ENCODE measurements around the gene REPS1. TPM values are rescaled to one million over a fixed set of nuclear protein-coding genes. Genes with fewer than 3 reads are reported as not detected.
A peak's percentile ranks its signal among the peaks of the same experiment; 100 is the strongest.

REPS1 gene
- total RNA-seq, 5 donors from 2014 or later (not counting 1 experiment from before 2014, with no cell fraction given): 43.6 to 71.3 (median 46.5) TPM

GRCh38 chr6:138970856-138971425, 17.1 kb downstream of the REPS1 start:
- Mint-ChIP-seq H3K36me3 (peaks cover 6% of the 10 kb centered on the region), H3K27ac (no peak overlapping the region), H3K27me3 (no peaks in the 10 kb centered on the region), H3K4me3 (peak overlapping the region in 1 of 3 donors; percentile 0), H3K4me1 (peaks cover 76 to 90% (median 88%) of the 10 kb centered on the region in 3 donors), H3K9me3 (no peaks in the 10 kb centered on the region)
- DNase-seq (peak in 1 of 35 experiments; percentile 27), ATAC-seq (replicated peaks in 1 of 4) (peak in 2 of 4 experiments; percentile 34 to 63)
- Histone ChIP-seq H3K27me3 (replicated peaks in 1 of 2; ENCODE audit: control insufficient read depth in 2 of 2, extremely low read depth in 1 of 2, insufficient read depth in 2 of 2, low read length in 1 of 2) (no peaks in the 10 kb centered on the region), H3K4me3 (ENCODE audit: control insufficient read depth in 1 of 2, extremely low read depth in 1 of 2, low read length in 1 of 2) (no peak overlapping the region), H3K27ac (ENCODE audit: low read length) (no peak overlapping the region), H3K4me1 (ENCODE audit: control insufficient read depth in 1 of 2, extremely low read depth in 1 of 2, insufficient read depth in 2 of 2, low read length in 2 of 2) (peaks cover 8 to 14% of the 10 kb centered on the region in 2 experiments), H3K36me3 (ENCODE audit: control insufficient read depth in 2 of 2, extremely low read depth in 1 of 2, insufficient read depth in 1 of 2, low read length in 1 of 2) (no peaks in the 10 kb centered on the region), H3K9me3 (no peaks in the 10 kb centered on the region)
- ChIA-PET POLR2A (no interaction called here), CTCF (interaction anchor here in 1 of 2 donors (1.2 kb wide), 1 partner anchor 11 kb away, joined by 3 read pairs; no protein-coding TSS in a partner anchor)
- no CpG with 5 or more reads among the region's 1 CpG for WGBS (ENCODE audit: insufficient coverage)

- ChIA-PET POLR2A (interaction anchor here (0.6 to 0.7 kb wide), 2 partner anchors 12 to 14 kb away, joined by 4 to 8 read pairs; no protein-coding TSS in a partner anchor), CTCF (interaction anchor here in 1 of 2 donors (1.0 to 1.4 kb wide), 4 partner anchors 12 to 39 kb away, joined by 3 to 5 read pairs (median 4); no protein-coding TSS in a partner anchor)
Observed at GRCh38 chr6:138970159-138970558, 17.9 kb downstream of the REPS1 start.

GRCh38 chr6:138966870-138967269, 21.2 kb downstream of the REPS1 start:
- CTCF ChIA-PET: interaction anchor here in 1 of 2 donors (1.5 kb wide), 1 partner anchor 9 kb away, joined by 3 read pairs; no protein-coding TSS in a partner anchor
- no peak for ATAC-seq (replicated peaks in 1 of 4)

More at GRCh38 chr6:138970159-138970558, 17.9 kb downstream of the REPS1 start:
- Histone ChIP-seq H3K36me3 (ENCODE audit: control insufficient read depth in 2 of 2, extremely low read depth in 1 of 2, insufficient read depth in 1 of 2, low read length in 1 of 2) (no peaks in the 10 kb centered on the region), H3K4me1 (ENCODE audit: control insufficient read depth in 1 of 2, extremely low read depth in 1 of 2, insufficient read depth in 2 of 2, low read length in 2 of 2) (peaks cover 8 to 11% of the 10 kb centered on the region in 2 experiments), H3K27me3 (replicated peaks in 1 of 2; ENCODE audit: control insufficient read depth in 2 of 2, extremely low read depth in 1 of 2, insufficient read depth in 2 of 2, low read length in 1 of 2) (no peaks in the 10 kb centered on the region), H3K27ac (ENCODE audit: low read length) (no peak overlapping the region), H3K9me3 (no peaks in the 10 kb centered on the region), H3K4me3 (ENCODE audit: control insufficient read depth in 1 of 2, extremely low read depth in 1 of 2, low read length in 1 of 2) (no peak overlapping the region)
- Mint-ChIP-seq H3K9me3 (no peaks in the 10 kb centered on the region), H3K27ac (no peak overlapping the region), H3K4me3 (no peak overlapping the region), H3K27me3 (no peaks in the 10 kb centered on the region), H3K36me3 (peaks cover 6% of the 10 kb centered on the region), H3K4me1 (peaks cover 72 to 89% (median 87%) of the 10 kb centered on the region in 3 donors)
- DNase-seq: no peak
- no peak for ATAC-seq (replicated peaks in 1 of 4)
- WGBS (ENCODE audit: insufficient coverage): no CpG with 5 or more reads among the region's 3 CpGs

GRCh38 chr6:138965971-138966370, 22.1 kb downstream of the REPS1 start:
- H3K9me3 Mint-ChIP-seq: no peaks in the 10 kb centered on the region
- CTCF ChIA-PET: interaction anchor here in 1 of 2 donors (1.5 kb wide), 1 partner anchor 10 kb away, joined by 3 read pairs; no protein-coding TSS in a partner anchor
- H3K36me3 Mint-ChIP-seq: peaks cover 6% of the 10 kb centered on the region
- H3K27ac Mint-ChIP-seq: no peak overlapping the region
- WGBS (ENCODE audit: insufficient coverage): no CpG with 5 or more reads among the region's 2 CpGs
- no peak overlapping the region for H3K4me3 Mint-ChIP-seq
- POLR2A ChIA-PET: interaction anchor here in 1 of 2 donors (0.6 kb wide), 1 partner anchor 658 kb away, joined by 3 read pairs; no protein-coding TSS in a partner anchor
- peaks cover 41 to 62% (median 56%) of the 10 kb centered on the region in 3 donors for H3K4me1 Mint-ChIP-seq
- no peaks in the 10 kb centered on the region for H3K27me3 Mint-ChIP-seq
- DNase-seq (no peak), ATAC-seq (replicated peaks in 1 of 4) (no peak)
- no peaks in the 10 kb centered on the region for H3K36me3 ChIP-seq (ENCODE audit: control insufficient read depth in 2 of 2, extremely low read depth in 1 of 2, insufficient read depth in 1 of 2, low read length in 1 of 2)
- peaks cover 0 to 6% of the 10 kb centered on the region in 2 experiments for H3K4me1 ChIP-seq (ENCODE audit: control insufficient read depth in 1 of 2, extremely low read depth in 1 of 2, insufficient read depth in 2 of 2, low read length in 2 of 2)
- H3K27me3 ChIP-seq (replicated peaks in 1 of 2; ENCODE audit: control insufficient read depth in 2 of 2, extremely low read depth in 1 of 2, insufficient read depth in 2 of 2, low read length in 1 of 2): no peaks in the 10 kb centered on the region
- H3K9me3 ChIP-seq: no peaks in the 10 kb centered on the region
- H3K4me3 ChIP-seq (ENCODE audit: control insufficient read depth in 1 of 2, extremely low read depth in 1 of 2, low read length in 1 of 2): no peak overlapping the region
- no peak overlapping the region for H3K27ac ChIP-seq (ENCODE audit: low read length)

More at GRCh38 chr6:138966870-138967269, 21.2 kb downstream of the REPS1 start:
- Histone ChIP-seq H3K4me1 (ENCODE audit: control insufficient read depth in 1 of 2, extremely low read depth in 1 of 2, insufficient read depth in 2 of 2, low read length in 2 of 2) (peaks cover 6% of the 10 kb centered on the region in 2 experiments), H3K27ac (ENCODE audit: low read length) (no peak overlapping the region), H3K9me3 (no peaks in the 10 kb centered on the region), H3K4me3 (ENCODE audit: control insufficient read depth in 1 of 2, extremely low read depth in 1 of 2, low read length in 1 of 2) (no peak overlapping the region), H3K36me3 (ENCODE audit: control insufficient read depth in 2 of 2, extremely low read depth in 1 of 2, insufficient read depth in 1 of 2, low read length in 1 of 2) (no peaks in the 10 kb centered on the region), H3K27me3 (replicated peaks in 1 of 2; ENCODE audit: control insufficient read depth in 2 of 2, extremely low read depth in 1 of 2, insufficient read depth in 2 of 2, low read length in 1 of 2) (no peaks in the 10 kb centered on the region)
- 100% methylated on average over 1 of the region's 5 CpGs for WGBS (ENCODE audit: insufficient coverage)
- peaks cover 49 to 65% (median 60%) of the 10 kb centered on the region in 3 donors for H3K4me1 Mint-ChIP-seq
- H3K9me3 Mint-ChIP-seq: no peaks in the 10 kb centered on the region
- no peak overlapping the region for H3K4me3 Mint-ChIP-seq
- H3K27ac Mint-ChIP-seq: no peak overlapping the region
- DNase-seq: no peak
- peaks cover 6% of the 10 kb centered on the region for H3K36me3 Mint-ChIP-seq
- no peaks in the 10 kb centered on the region for H3K27me3 Mint-ChIP-seq
- POLR2A ChIA-PET: no interaction called here

- Mint-ChIP-seq H3K27ac (no peak overlapping the region), H3K27me3 (no peaks in the 10 kb centered on the region), H3K4me3 (no peak overlapping the region), H3K4me1 (peaks cover 41 to 63% (median 57%) of the 10 kb centered on the region in 3 donors), H3K9me3 (no peaks in the 10 kb centered on the region), H3K36me3 (peaks cover 6% of the 10 kb centered on the region)
- H3K36me3 ChIP-seq (ENCODE audit: control insufficient read depth in 2 of 2, extremely low read depth in 1 of 2, insufficient read depth in 1 of 2, low read length in 1 of 2): no peaks in the 10 kb centered on the region
- no peak for DNase-seq
- H3K4me3 ChIP-seq (ENCODE audit: control insufficient read depth in 1 of 2, extremely low read depth in 1 of 2, low read length in 1 of 2): no peak overlapping the region
- no peaks in the 10 kb centered on the region for H3K9me3 ChIP-seq
- no peak overlapping the region for H3K27ac ChIP-seq (ENCODE audit: low read length)
- ATAC-seq (replicated peaks in 1 of 4): no peak
- no CpG with 5 or more reads among the region's 4 CpGs for WGBS (ENCODE audit: insufficient coverage)
- peaks cover 0 to 6% of the 10 kb centered on the region in 2 experiments for H3K4me1 ChIP-seq (ENCODE audit: control insufficient read depth in 1 of 2, extremely low read depth in 1 of 2, insufficient read depth in 2 of 2, low read length in 2 of 2)
- ChIA-PET POLR2A (no interaction called here), CTCF (no interaction called here)
- no peaks in the 10 kb centered on the region for H3K27me3 ChIP-seq (replicated peaks in 1 of 2; ENCODE audit: control insufficient read depth in 2 of 2, extremely low read depth in 1 of 2, insufficient read depth in 2 of 2, low read length in 1 of 2)
Observed at GRCh38 chr6:138965291-138965874, 22.7 kb downstream of the REPS1 start.

DNA sequence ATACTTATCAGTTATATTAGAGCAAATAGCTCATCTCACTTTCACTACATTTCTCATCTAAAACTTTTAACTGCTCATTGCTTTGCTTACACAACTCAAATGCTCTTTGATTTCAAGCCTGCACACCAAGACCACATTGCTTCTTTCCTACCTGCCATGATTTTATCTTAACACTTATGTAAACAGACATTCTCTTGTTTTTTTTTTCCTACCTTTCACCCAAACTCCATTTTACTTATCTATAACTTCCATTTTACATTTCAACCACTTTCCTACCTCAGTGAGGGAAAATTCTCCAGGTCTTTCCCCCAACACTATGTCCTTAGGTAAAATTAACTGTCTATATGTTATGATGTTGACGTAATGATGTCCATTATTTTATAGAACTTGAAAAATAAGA, 24.0 kb downstream of the REPS1 start:
- Histone ChIP-seq H3K4me1 (ENCODE audit: control insufficient read depth in 1 of 2, extremely low read depth in 1 of 2, insufficient read depth in 2 of 2, low read length in 2 of 2) (peaks cover 1 to 14% of the 10 kb centered on the region in 2 experiments), H3K36me3 (ENCODE audit: control insufficient read depth in 2 of 2, extremely low read depth in 1 of 2, insufficient read depth in 1 of 2, low read length in 1 of 2) (no peaks in the 10 kb centered on the region), H3K27ac (ENCODE audit: low read length) (no peak overlapping the region), H3K4me3 (ENCODE audit: control insufficient read depth in 1 of 2, extremely low read depth in 1 of 2, low read length in 1 of 2) (no peak overlapping the region), H3K9me3 (no peaks in the 10 kb centered on the region), H3K27me3 (replicated peaks in 1 of 2; ENCODE audit: control insufficient read depth in 2 of 2, extremely low read depth in 1 of 2, insufficient read depth in 2 of 2, low read length in 1 of 2) (no peaks in the 10 kb centered on the region)
- ChIA-PET CTCF (interaction anchor here (0.7 to 1.6 kb wide), 3 partner anchors 13 to 346 kb away, joined by 3 read pairs; no protein-coding TSS in a partner anchor), POLR2A (no interaction called here)
- no peaks in the 10 kb centered on the region for H3K9me3 Mint-ChIP-seq
- no CpG with 5 or more reads among the region's 1 CpG for WGBS (ENCODE audit: insufficient coverage)
- no peak overlapping the region for H3K27ac Mint-ChIP-seq
- ATAC-seq (replicated peaks in 1 of 4) (no peak), DNase-seq (no peak)
- H3K4me3 Mint-ChIP-seq: no peak overlapping the region
- H3K36me3 Mint-ChIP-seq: peaks cover 3% of the 10 kb centered on the region
- H3K27me3 Mint-ChIP-seq: no peaks in the 10 kb centered on the region
- H3K4me1 Mint-ChIP-seq: peaks cover 42 to 66% (median 57%) of the 10 kb centered on the region in 3 donors

All from T-cell (primary cell).